HL-60 (cell line): ENCODE data around the gene MKKS.

Source experiments
- CTCF ChIP-seq: IDR thresholded peaks from one replicate; pipeline ENCODE4 v1.5.1; 2011; ENCODE audit warnings: low read length, control low read depth, inconsistent platforms; ENCODE audit not compliant: insufficient read depth
- GABPA ChIP-seq: IDR thresholded peaks from 2 replicates; pipeline ENCODE4 v1.6.1; 2012; ENCODE audit warnings: low read depth
- POLR2AphosphoS5 ChIP-seq: IDR thresholded peaks from 2 replicates; pipeline ENCODE4 v1.6.1; 2012; ENCODE audit warnings: low read depth
- REST ChIP-seq: IDR thresholded peaks from 2 replicates; pipeline ENCODE4 v1.6.1; 2012; ENCODE audit warnings: low read depth; ENCODE audit not compliant: insufficient replicate concordance

- TF ChIP-seq CTCF: no peak
- no peak for TF ChIP-seq REST
- TF ChIP-seq POLR2AphosphoS5: no peak
- no peak for TF ChIP-seq GABPA
Measured at GRCh38 chr20:10478205-10478604, 44.2 kb upstream of the MKKS start.
